Measurements from ENCODE around the gene POLR2A. TPM values are rescaled to one million over a fixed set of nuclear protein-coding genes. Genes with fewer than 3 reads are reported as not detected.
A peak's percentile ranks its signal among the peaks of the same experiment; 100 is the strongest.

The POLR2A gene
- total RNA-seq, 1 donor from 2014 or later = 204 TPM

DNA sequence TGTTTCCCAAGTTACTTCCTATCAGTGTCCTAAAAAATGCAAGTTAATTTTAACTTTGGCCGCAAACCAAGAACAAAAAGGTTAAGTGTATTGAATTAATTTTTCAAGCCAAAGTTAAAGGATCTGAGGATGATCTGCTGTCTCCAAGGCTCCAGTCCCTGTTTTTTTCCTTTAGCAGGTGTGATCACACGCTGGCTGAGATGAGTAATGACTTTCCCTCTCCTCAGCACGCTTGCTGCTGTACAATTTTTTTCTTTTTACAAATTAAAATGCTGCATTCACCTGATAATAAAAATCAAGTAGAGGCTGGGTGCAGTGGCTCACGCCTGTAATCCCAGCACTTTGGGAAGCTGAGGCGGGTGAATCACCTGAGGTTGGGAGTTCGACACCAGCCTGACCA, 60.7 kb downstream of the POLR2A start:
- DNase-seq (ENCODE audit: low spot score in 2 of 2, unreplicated experiment in 2 of 2) = no peak
- H3K27me3 Mint-ChIP-seq (ENCODE audit: low read depth) = peaks cover 19% of the 10 kb centered on the region
- H3K9me3 Mint-ChIP-seq = no peaks in the 10 kb centered on the region
- TF ChIP-seq, protein P1, sequence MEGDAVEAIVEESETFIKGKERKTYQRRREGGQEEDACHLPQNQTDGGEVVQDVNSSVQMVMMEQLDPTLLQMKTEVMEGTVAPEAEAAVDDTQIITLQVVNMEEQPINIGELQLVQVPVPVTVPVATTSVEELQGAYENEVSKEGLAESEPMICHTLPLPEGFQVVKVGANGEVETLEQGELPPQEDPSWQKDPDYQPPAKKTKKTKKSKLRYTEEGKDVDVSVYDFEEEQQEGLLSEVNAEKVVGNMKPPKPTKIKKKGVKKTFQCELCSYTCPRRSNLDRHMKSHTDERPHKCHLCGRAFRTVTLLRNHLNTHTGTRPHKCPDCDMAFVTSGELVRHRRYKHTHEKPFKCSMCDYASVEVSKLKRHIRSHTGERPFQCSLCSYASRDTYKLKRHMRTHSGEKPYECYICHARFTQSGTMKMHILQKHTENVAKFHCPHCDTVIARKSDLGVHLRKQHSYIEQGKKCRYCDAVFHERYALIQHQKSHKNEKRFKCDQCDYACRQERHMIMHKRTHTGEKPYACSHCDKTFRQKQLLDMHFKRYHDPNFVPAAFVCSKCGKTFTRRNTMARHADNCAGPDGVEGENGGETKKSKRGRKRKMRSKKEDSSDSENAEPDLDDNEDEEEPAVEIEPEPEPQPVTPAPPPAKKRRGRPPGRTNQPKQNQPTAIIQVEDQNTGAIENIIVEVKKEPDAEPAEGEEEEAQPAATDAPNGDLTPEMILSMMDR (IDR thresholded peaks at IDR 0.05; ENCODE audit: unreplicated experiment) = no peak
- H3K27ac Mint-ChIP-seq = no peak overlapping the region
- H3K36me3 Mint-ChIP-seq = no peaks in the 10 kb centered on the region
- H3K4me1 Mint-ChIP-seq = peaks cover 9% of the 10 kb centered on the region
- no peak overlapping the region for H3K4me3 Mint-ChIP-seq

DNA sequence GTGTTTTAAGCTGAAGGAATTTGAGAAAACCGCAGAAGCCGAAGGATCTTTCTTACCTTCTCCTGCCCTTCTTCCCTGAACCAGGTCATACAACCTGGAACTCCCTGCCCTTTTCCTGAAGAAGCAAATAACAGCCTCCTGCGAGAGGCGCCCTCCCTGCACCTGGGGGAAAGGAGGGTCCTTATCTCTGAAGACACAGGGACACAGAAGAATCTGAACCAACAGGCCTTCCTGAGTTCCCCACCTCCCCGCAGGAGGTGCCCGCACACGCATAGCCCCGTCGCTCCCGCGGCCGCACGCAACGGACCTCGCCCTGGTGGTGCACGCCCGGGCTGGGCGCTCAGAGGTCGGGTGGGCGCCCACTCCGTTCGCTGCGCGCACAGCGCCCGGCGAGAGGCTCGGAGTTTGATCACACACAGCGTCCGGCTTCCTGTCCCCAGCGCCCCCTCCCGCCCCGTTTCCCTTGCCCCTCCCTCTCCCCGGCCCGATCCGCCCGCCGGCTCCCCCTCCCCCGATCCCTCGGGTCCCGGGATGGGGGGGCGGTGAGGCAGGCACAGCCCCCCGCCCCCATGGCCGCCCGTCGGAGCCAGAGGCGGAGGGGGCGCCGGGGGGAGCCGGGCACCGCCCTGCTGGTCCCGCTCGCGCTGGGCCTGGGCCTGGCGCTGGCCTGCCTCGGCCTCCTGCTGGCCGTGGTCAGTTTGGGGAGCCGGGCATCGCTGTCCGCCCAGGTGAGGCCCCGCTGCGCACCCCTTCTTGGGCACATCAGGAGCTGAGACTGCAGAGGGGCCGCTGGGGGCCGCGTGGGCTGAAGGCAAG, 64.6 kb downstream of the POLR2A start, which contains the start of gene TNFSF12:
TNFSF12 (plus strand) TSS at position 474 of the 816 bp plus-strand sequence; CDS start at position 570, 96 bp downstream.
- DNase-seq (ENCODE audit: low spot score in 2 of 2, unreplicated experiment in 2 of 2) = peak in 1 of 2 experiments; percentile 43
- no peaks in the 10 kb centered on the region for H3K36me3 Mint-ChIP-seq
- H3K4me1 Mint-ChIP-seq = peaks cover 9% of the 10 kb centered on the region
- TF ChIP-seq, protein P1 (IDR thresholded peaks at IDR 0.05; ENCODE audit: unreplicated experiment) = no peak
- H3K9me3 Mint-ChIP-seq = no peaks in the 10 kb centered on the region
- peaks cover 3% of the 10 kb centered on the region for H3K27me3 Mint-ChIP-seq (ENCODE audit: low read depth)
- peak within 1 kb of the TSS; percentile 66 for H3K4me3 Mint-ChIP-seq
- peak within 1 kb of the TSS; percentile 74 for H3K27ac Mint-ChIP-seq

Other genes with a start within 250 kb of the POLR2A start
- gene DVL2, start 249.8 kb upstream of the POLR2A start, total RNA-seq = 87.3 to 96.1 TPM (median 94.0 TPM) in 3 replicates
- 55.4 to 57.1 TPM (median 55.6 TPM) in 3 replicates for gene PHF23, start 244.9 kb upstream of the POLR2A start, total RNA-seq
- 424 to 451 TPM (median 429 TPM) in 3 replicates for gene GABARAP, start 241.9 kb upstream of the POLR2A start, total RNA-seq
- gene CTDNEP1, start 232.6 kb upstream of the POLR2A start, total RNA-seq = 122 to 132 TPM (median 130 TPM) in 3 replicates
- 37.9 to 42.8 TPM (median 42.1 TPM) in 3 replicates for gene ELP5, start 232.2 kb upstream of the POLR2A start, total RNA-seq
- gene CLDN7, start 221.9 kb upstream of the POLR2A start, total RNA-seq = 79.2 to 86.1 TPM (median 79.9 TPM) in 3 replicates
- 1.6 to 1.8 TPM (median 1.6 TPM) in 3 replicates for gene SLC2A4, start 202.6 kb upstream of the POLR2A start, total RNA-seq
- gene YBX2, start 189.7 kb upstream of the POLR2A start, total RNA-seq = 1.9 to 3.3 TPM (median 2.2 TPM) in 3 replicates
- gene EIF5A, start 176.7 kb upstream of the POLR2A start, total RNA-seq = 265 to 278 TPM (median 273 TPM) in 3 replicates
- 42.1 to 52.4 TPM (median 46.2 TPM) in 3 replicates for gene GPS2, start 169.0 kb upstream of the POLR2A start, total RNA-seq
- 52.8 to 56.7 TPM (median 55.1 TPM) in 3 replicates for gene NEURL4, start 155.0 kb upstream of the POLR2A start, total RNA-seq
- 8.9 to 10.9 TPM (median 9.1 TPM) in 3 replicates for gene ACAP1, start 147.8 kb upstream of the POLR2A start, total RNA-seq
- 17.3 to 18.8 TPM (median 17.7 TPM) in 3 replicates for gene KCTD11, start 132.2 kb upstream of the POLR2A start, total RNA-seq
- 0.18 to 0.42 TPM in 2 of 3 replicates, not detected in the other for gene TMEM95, start 129.2 kb upstream of the POLR2A start, total RNA-seq
- gene TNK1, start 103.3 kb upstream of the POLR2A start, total RNA-seq = 8.2 to 9.9 TPM (median 9.0 TPM) in 3 replicates
- 67.4 to 69.3 TPM (median 68.4 TPM) in 3 replicates for gene PLSCR3, start 89.8 kb upstream of the POLR2A start, total RNA-seq
- gene TMEM256, start 80.3 kb upstream of the POLR2A start, total RNA-seq = 65.7 to 78.3 TPM (median 69.4 TPM) in 3 replicates
- gene NLGN2, start 76.5 kb upstream of the POLR2A start, total RNA-seq = 88.0 to 97.5 TPM (median 90.8 TPM) in 3 replicates
- 0.38 TPM in 1 of 3 replicates, not detected in the others for gene SPEM1, start 64.0 kb upstream of the POLR2A start, total RNA-seq
- not detected in 3 replicates for gene SPEM2, start 58.8 kb upstream of the POLR2A start, total RNA-seq
- gene SPEM3, start 55.5 kb upstream of the POLR2A start, total RNA-seq = not detected in 3 replicates
- 9.7 to 10.2 TPM (median 10.2 TPM) in 3 replicates for gene TMEM102, start 48.9 kb upstream of the POLR2A start, total RNA-seq
- gene FGF11, start 44.9 kb upstream of the POLR2A start, total RNA-seq = 24.8 to 26.8 TPM (median 26.5 TPM) in 3 replicates
- 15.9 to 17.7 TPM (median 16.0 TPM) in 3 replicates for gene CHRNB1, start 39.3 kb upstream of the POLR2A start, total RNA-seq
- gene ZBTB4, start 4.7 kb upstream of the POLR2A start, total RNA-seq = 36.4 to 40.1 TPM (median 39.7 TPM) in 3 replicates
- not detected in 3 replicates for gene SLC35G6, start 2.9 kb upstream of the POLR2A start, total RNA-seq
- gene TNFSF12, start 64.7 kb downstream of the POLR2A start, total RNA-seq = 6.6 to 7.7 TPM (median 7.6 TPM) in 3 replicates
- gene TNFSF13, start 74.4 kb downstream of the POLR2A start, total RNA-seq = 4.3 to 6.1 TPM (median 5.2 TPM) in 3 replicates
- gene SENP3, start 77.6 kb downstream of the POLR2A start, total RNA-seq = 50.3 to 55.9 TPM (median 51.5 TPM) in 3 replicates
- 0.44 to 0.86 TPM (median 0.78 TPM) in 3 replicates for gene CD68, start 95.3 kb downstream of the POLR2A start, total RNA-seq
- 44.8 to 45.5 TPM (median 45.5 TPM) in 3 replicates for gene MPDU1, start 99.5 kb downstream of the POLR2A start, total RNA-seq
- 2.0 to 2.3 TPM (median 2.1 TPM) in 3 replicates for gene SOX15, start 105.7 kb downstream of the POLR2A start, total RNA-seq
- 43.2 to 44.5 TPM (median 43.4 TPM) in 3 replicates for gene FXR2, start 130.5 kb downstream of the POLR2A start, total RNA-seq
- gene SAT2, start 143.5 kb downstream of the POLR2A start, total RNA-seq = 80.6 to 95.0 TPM (median 87.7 TPM) in 3 replicates
- gene SHBG, start 145.8 kb downstream of the POLR2A start, total RNA-seq = 0.60 to 0.84 TPM (median 0.82 TPM) in 3 replicates
- gene ATP1B2, start 166.6 kb downstream of the POLR2A start, total RNA-seq = 9.6 to 10.5 TPM (median 10.2 TPM) in 3 replicates
- 98.8 to 105 TPM (median 101 TPM) in 3 replicates for gene TP53, start 203.1 kb downstream of the POLR2A start, total RNA-seq
- gene WRAP53, start 204.1 kb downstream of the POLR2A start, total RNA-seq = 12.3 to 13.6 TPM (median 13.1 TPM) in 3 replicates
- 27.3 to 28.2 TPM (median 28.1 TPM) in 3 replicates for gene EFNB3, start 220.8 kb downstream of the POLR2A start, total RNA-seq
- gene DNAH2, start 233.4 kb downstream of the POLR2A start, total RNA-seq = 0.18 to 0.64 TPM (median 0.25 TPM) in 3 replicates

Measured in mesothelial cell of epicardium (in vitro differentiated cells).